NCI-H2029 treated with DMSO at 0.1 percent for 48 hours (cell line): ENCODE results near the gene DLG2.
"Not testable (repeated sequence)": the region's sequence is repeated elsewhere in the genome, so short reads cannot be mapped to it uniquely, and the experiment has no call there.

Experiments
- DNase-seq: peaks from one replicate; lab custom pipeline; 2025; lab: John Stamatoyannopoulos, UW

The DLG2 gene

DNA sequence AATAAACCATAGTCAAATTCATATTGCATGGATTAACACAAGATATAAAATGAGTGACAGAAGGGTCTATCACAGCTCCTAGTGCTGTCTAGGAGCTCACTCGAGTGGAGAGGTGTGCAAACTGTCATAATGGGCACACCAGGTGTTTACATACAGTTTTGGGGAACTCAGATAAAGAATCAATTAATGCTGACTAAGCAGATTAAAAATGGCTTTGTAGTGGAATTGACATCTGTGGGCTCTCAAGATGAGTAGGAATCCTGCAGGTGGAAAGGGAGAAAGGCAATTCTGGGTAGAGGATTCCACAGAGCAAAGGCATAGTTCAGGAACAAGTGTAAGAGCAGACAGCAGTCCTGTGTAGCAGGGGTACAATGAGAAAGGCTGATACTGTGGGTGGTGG lies 1844.8 kb downstream of the DLG2 start:
- no peak for DNase-seq

DNA sequence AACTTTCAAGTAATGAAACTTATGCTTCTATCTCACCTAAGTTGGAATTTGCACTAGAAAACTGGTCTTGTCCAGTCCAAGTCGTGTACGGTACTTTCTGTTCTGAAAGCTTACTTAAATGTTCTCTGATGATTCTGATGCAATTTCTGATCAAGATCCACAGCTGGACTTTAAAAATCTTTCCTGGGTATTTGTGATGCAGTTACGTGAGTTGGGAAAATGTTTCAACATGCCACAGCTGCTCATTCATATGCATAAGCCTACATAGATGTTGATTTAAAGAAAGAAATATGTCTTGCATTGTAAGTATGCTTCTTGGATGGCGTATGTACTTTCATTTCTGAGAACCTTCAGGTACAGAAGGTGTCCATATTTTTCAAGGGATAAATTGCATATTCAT lies 1847.3 kb downstream of the DLG2 start:
- no peak for DNase-seq

DNA sequence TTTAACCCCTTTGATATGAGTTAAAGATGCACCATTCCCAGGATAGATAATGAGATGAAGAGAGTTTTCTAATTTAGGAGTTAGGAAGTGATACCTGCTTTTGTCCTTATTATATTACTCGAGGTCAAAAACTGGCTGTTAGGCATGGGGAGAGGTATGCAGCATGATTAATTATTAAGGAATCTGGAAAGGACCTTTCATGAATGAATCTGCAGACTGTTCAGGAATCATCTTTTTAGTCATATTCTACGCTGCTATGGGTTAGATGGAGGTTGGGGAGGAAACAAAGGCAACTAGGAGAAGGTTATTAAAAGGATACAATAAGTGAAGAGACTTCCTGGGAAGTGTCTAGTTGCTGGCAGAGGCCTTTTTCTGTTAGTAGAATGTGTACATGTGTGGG lies 1848.5 kb downstream of the DLG2 start:
- DNase-seq, result no peak

DNA sequence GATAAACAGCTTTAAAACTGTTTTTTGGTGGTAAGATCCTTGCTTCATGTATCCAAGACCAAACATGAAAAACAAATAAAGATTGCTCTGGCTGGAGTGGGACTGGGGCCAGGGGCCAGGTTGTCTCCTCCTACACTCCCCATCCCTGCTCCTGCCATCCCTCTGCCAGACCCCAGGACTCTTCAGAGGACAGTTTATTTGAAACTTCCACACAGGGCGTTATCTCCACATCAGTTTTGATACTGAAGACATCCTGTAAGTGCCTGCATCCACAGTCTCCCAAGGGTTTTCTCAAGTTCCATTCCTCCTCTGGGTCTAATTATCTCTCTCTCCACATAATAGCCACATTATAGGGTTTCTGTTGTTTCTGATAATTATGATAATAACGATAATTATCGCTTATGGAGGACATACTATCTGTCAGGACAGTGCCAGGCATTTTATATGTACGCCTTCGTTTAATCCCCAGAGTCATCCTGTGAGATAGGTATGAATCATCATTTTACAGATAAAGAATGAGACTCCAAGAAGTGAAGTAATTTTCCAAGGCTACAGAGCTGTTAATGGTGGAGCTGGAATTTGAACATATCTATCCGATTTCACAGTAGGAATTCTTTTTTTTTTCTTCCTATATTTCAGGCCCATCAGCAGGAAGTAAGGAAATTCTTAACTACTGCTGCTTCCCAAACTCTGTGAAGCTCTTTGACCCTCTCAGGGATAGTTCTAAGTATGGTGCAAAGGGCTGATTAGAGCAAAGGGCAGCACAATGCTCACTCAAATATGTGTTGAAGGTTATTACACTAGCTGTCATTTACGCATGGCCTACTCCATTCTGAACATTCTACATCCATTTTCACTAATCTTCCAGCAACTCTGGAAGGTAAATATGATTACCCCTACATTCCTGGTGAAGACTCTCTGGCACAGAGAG lies 1852.9 kb downstream of the DLG2 start:
- DNase-seq, result no peak

DNA sequence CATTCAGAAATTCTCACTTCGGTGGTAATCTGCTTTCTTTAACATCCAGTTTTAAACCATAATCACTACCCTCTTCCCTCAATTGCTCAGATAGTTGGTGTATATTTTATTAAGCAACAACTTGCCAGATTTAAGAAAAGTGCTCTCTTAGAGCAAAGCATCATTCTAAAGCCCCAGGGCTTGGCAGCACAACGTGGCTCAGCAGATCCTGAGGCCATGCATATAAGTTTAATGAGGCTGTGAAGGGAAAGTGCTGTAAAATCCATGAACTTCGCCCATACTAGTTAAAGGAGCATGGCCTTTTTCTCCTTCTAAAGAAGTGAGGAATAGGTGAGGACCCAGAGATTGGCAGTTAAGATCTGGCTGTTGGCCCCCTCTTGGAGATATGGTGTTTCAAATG lies 1858.7 kb downstream of the DLG2 start:
- DNase-seq, result no peak

GRCh38 chr11:83766932-83767331 lies 1860.2 kb downstream of the DLG2 start:
- DNase-seq, result no peak

DNA sequence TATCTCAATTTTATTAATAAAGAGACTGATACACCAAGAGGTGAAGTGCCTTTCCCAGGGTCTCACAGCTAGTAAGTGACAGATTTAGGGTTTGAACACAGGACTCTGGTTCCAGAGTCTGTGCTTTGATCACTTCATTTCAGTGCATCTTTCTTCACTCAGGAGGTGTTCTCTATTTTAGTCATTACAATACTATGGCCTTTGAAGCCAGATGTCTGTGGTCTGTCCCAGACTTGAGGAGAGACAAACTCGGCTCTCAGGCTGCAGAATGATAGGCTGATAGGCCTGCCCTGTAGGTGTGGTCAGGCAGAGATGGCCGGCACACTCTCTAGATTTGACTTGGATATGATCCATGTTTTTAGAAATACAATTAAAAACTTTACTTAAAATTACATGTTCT lies 1862.5 kb downstream of the DLG2 start:
- DNase-seq, result no peak

DNA sequence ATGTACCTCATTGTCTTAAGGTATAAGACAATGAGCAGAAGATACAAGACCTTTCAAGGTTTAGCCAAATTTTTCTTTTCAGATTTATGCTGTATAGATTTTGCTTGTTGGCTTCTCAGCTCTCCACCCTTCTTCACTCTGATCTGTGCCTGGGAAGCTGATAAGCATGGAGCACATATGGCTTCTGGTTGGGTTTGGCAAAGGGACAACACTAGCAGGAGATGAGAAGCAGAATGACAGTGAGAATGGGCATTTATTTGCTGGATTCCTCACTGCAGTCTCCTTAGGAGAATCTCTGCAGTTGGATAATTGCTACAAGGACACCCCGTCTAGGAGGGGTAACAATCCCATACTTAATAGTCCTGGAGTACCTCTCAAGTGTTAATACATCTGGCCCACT lies 1866.2 kb downstream of the DLG2 start:
- DNase-seq, result no peak

- DNase-seq, result no peak
Measured at GRCh38 chr11:83759148-83759547, 1868.0 kb downstream of the DLG2 start.

DNA sequence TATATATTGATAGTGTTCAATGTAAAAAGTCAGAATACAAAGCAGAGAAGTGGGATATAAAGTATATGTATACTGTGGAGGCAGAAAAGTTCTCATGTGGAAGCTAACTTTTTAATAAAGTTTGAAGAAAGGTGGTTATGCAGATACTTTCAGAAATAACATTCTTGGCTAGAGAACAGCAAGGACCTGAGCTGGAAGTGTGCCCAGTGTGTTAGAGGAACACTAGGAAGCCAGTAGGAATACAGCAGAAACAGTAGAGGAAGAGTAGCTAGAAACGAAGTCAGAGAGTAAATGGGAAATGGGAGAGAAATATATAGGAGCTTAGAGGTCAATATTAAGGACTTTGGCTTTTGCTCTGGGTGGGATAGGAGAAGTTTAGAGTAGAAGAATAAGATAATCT lies 1876.1 kb downstream of the DLG2 start:
- no peak for DNase-seq

- DNase-seq, result no peak
Measured at GRCh38 chr11:83746921-83747585, 1880.1 kb downstream of the DLG2 start.

GRCh38 chr11:83744620-83745192 lies 1882.4 kb downstream of the DLG2 start:
- no peak for DNase-seq

DNA sequence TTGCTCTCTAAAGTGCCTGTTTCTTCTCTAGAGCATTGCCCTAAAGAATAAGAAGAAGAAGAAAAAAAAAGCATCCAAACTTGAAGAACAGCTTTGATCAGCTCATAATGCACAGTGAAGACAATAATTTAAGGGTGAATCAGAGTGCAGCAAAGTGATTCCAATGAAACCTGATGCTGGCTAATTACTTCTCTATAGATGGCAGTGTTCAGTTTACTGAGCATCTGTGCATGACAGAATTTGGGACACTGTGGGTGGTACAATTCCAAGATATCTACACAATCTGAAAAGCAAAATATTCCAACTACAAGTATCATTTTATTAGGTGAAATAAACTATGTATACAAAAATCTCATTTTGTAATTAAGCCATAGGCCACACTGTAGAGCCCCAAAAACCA lies 1890.5 kb downstream of the DLG2 start:
- no peak for DNase-seq

DNA sequence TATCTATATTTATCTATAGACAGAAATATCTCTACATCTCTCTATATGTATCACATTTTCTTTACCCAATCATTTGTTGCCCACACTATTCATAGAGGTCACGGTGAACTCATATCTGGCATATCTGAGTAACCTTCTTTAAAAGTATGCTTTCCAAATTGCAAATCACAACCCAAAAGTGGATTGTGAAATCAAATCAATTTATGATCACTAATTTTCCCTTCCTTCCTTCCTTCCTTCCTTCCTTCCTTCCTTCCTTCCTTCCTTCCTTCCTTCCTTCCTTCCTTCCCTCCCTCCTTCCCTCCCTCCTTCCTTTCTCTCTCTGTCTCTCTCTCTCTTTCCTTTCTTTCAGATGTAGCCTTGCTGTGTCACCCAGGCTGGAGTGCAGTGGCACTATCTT lies 1893.0 kb downstream of the DLG2 start:
- no peak for DNase-seq

- DNase-seq, result not testable (repeated sequence)
Measured at GRCh38 chr11:83731288-83731687, 1895.9 kb downstream of the DLG2 start.

- no peak for DNase-seq
Measured at GRCh38 chr11:83728281-83728680, 1898.9 kb downstream of the DLG2 start.

DNA sequence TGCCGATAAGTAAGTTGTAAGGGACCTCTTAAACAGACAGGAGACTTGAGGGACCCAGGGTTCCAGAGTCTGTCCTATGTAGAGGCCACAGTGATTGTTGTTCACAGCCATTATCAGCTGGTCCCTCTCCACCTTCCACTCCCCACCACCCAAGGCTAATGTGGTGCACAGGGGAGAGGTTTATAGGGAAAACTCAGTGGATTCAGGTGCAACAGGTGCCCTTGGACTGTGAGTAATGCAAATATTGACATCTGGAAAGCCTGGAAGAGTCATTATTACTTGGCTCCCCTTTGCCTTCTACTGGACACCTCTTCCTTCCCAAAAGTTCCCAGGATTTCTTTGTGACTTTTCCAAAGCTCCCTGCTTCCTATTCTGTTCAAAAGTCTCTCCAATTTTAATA lies 1899.9 kb downstream of the DLG2 start:
- DNase-seq, result no peak

GRCh38 chr11:83726316-83726715 lies 1900.8 kb downstream of the DLG2 start:
- no peak for DNase-seq

GRCh38 chr11:83725728-83726127 lies 1901.4 kb downstream of the DLG2 start:
- no peak for DNase-seq

DNA sequence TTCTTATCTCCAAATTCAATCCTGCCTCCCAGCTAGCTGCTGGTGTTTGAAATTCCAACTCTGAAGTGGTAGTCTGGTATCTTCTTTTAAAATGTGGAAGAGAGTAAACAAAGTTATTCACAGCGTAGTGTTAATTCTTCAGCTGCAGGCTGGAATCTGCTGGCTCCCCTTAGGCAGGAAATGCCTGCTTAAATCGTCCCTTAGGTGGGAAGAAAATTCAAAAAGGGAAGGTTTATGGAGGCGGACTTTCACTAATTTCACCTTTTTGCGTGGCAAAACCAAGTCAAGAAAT lies 1901.9 kb downstream of the DLG2 start:
- DNase-seq, result no peak

DNA sequence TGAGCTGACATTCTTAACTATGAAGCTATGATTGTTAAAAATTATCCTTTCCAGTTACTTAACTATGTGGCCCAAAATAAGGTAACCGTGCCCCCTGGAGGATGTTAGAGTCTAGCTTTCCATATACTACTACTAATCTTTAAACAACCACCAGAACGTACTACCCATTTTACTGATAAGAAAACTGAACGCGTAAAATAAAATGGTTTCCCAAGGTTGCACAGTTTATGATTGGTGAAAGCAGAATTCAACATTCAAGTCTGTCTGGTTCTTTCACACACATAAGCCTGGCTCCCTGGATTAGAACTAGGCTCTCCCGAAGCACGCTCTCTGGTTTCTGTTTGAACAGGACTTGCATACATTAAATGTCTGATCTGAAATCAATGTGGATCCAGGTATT lies 1903.1 kb downstream of the DLG2 start:
- DNase-seq, result peak; percentile 2

- no peak for DNase-seq
Measured at GRCh38 chr11:83722392-83723119, 1904.6 kb downstream of the DLG2 start.

DNA sequence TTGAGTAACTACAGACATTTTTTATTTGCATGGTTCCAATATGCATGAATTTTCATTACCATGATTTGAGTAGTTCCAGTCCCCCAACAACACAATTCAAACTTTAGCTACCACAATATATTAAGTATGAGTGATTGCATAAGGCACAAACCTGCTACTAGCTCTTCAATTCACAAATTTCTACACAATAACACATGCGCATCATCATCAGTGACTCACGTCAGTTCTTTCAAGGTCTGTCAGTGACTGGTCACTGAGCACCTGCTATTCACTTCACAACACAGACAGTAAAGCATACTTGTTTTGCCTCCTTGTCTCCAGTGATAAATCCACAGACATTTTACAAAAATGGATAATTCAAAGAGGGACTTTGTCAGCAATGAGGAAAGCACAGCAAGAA lies 1905.9 kb downstream of the DLG2 start:
- no peak for DNase-seq
